OCI-M2 (cell line): ENCODE data around the gene C20orf173.
"Not testable (repeated sequence)": the region's sequence is repeated elsewhere in the genome, so short reads cannot be mapped to it uniquely, and the experiment has no call there.

Experiments used
- DNase-seq: peaks from one replicate; lab custom pipeline; 2025; ENCODE audit not compliant: unreplicated experiment; lab: John Stamatoyannopoulos, UW

Gene C20orf173

GRCh38 chr20:35529552-35529951 is at the start of gene C20orf173:
TSS of gene C20orf173 (minus strand) at chr20:35529652. CDS start at chr20:35529373, 279 bp downstream.
- no peak for DNase-seq

GRCh38 chr20:35579196-35579595 is 49.7 kb upstream of the C20orf173 start:
- no peak for DNase-seq

- no peak for DNase-seq
Observed at GRCh38 chr20:35578469-35578868, 49.0 kb upstream of the C20orf173 start.

- DNase-seq, result no peak
Observed at GRCh38 chr20:35576816-35577215, 47.4 kb upstream of the C20orf173 start.

- no peak for DNase-seq
Observed at GRCh38 chr20:35575958-35576357, 46.5 kb upstream of the C20orf173 start.

GRCh38 chr20:35572838-35573237 is 43.4 kb upstream of the C20orf173 start:
- DNase-seq, result no peak

- no peak for DNase-seq
Observed at GRCh38 chr20:35571555-35571954, 42.1 kb upstream of the C20orf173 start.

GRCh38 chr20:35568645-35569044 is 39.2 kb upstream of the C20orf173 start:
- no peak for DNase-seq

GRCh38 chr20:35564905-35565304 is 35.5 kb upstream of the C20orf173 start:
- no peak for DNase-seq

GRCh38 chr20:35563834-35564233 is 34.4 kb upstream of the C20orf173 start:
- no peak for DNase-seq

GRCh38 chr20:35562541-35563110 is 33.2 kb upstream of the C20orf173 start:
- DNase-seq, result no peak

GRCh38 chr20:35561671-35562070 is 32.2 kb upstream of the C20orf173 start:
- DNase-seq, result no peak

GRCh38 chr20:35561268-35561667 is 31.8 kb upstream of the C20orf173 start:
- DNase-seq, result no peak

GRCh38 chr20:35560541-35560940 is 31.1 kb upstream of the C20orf173 start:
- DNase-seq, result no peak

- DNase-seq, result no peak
Observed at GRCh38 chr20:35560105-35560511, 30.7 kb upstream of the C20orf173 start.

GRCh38 chr20:35559042-35559693 is 29.7 kb upstream of the C20orf173 start:
- no peak for DNase-seq

GRCh38 chr20:35558451-35558850 is 29.0 kb upstream of the C20orf173 start:
- DNase-seq, result no peak

GRCh38 chr20:35556871-35557270 is 27.4 kb upstream of the C20orf173 start:
- no peak for DNase-seq

- DNase-seq, result no peak
Observed at GRCh38 chr20:35555951-35556645, 26.6 kb upstream of the C20orf173 start.

- not testable (repeated sequence) for DNase-seq
Observed at GRCh38 chr20:35555461-35555860, 26.0 kb upstream of the C20orf173 start.

- no peak for DNase-seq
Observed at GRCh38 chr20:35552914-35553313, 23.5 kb upstream of the C20orf173 start.

GRCh38 chr20:35551503-35551902 is 22.1 kb upstream of the C20orf173 start:
- no peak for DNase-seq
